Tibial nerve (tissue), 4 donors: ENCODE measurements around the gene C10orf67. TPM values are rescaled to one million over a fixed set of nuclear protein-coding genes. Genes with fewer than 3 reads are reported as not detected.

Experiments
- DNase-seq, 2 donors: peaks; one replicate each; pipeline ENCODE4 v3.0.0-alpha.2; 2019; ENCODE audit warnings: low spot score in 2 of 2
- H3K27ac ChIP-seq, 4 donors: fragments of 200-600 bp; sonication (generic) in 3 of 4; one replicate each; pipeline ENCODE4 v1.5.1; 2017 to 2019; ENCODE audit warnings: mild to moderate bottlenecking in 1 of 4
- H3K27me3 ChIP-seq, 2 donors: fragments of 200-600 bp; sonication (generic) in 1 of 2; one replicate each; pipeline versions ENCODE4 v1.5.1 to v1.6.0; 2017 to 2019
- H3K36me3 ChIP-seq, 3 donors: fragments of 200-600 bp; sonication (generic); one replicate each; pipeline ENCODE4 v1.5.1; 2018 to 2019
- H3K4me1 ChIP-seq, 4 donors: fragments of 200-600 bp; sonication (generic) in 3 of 4; one replicate each; pipeline ENCODE4 v1.5.1; 2017 to 2019
- H3K4me3 ChIP-seq, 4 donors: fragments of 200-600 bp; sonication (generic) in 3 of 4; one replicate each; pipeline ENCODE4 v1.5.1; 2017 to 2019; ENCODE audit warnings: mild to moderate bottlenecking in 1 of 4, moderate library complexity in 1 of 4
- H3K9me3 ChIP-seq, 4 donors: fragments of 200-600 bp; sonication (generic) in 3 of 4; one replicate each; pipeline ENCODE4 v1.5.1; 2017 to 2019
- CTCF ChIP-seq, 5 experiments: fragments of 200-600 bp in 3 of 5; fragments of 450-650 bp in 2 of 5; sonication (generic) in 3 of 5; IDR thresholded peaks; one replicate each; pipeline ENCODE4 v1.5.1; 2016 to 2019; ENCODE audit warnings: antibody characterized with exemption in 5 of 5, mild to moderate bottlenecking in 3 of 5, moderate library complexity in 2 of 5
- EP300 ChIP-seq, 2 donors: sonication (generic); formaldehyde crosslinking; IDR thresholded peaks; one replicate each; pipeline ENCODE4 v1.6.1; 2017; ENCODE audit warnings: antibody characterized with exemption in 2 of 2, mild to moderate bottlenecking in 1 of 2
- POLR2A ChIP-seq, 2 donors: fragments of 450-650 bp; IDR thresholded peaks; one replicate each; pipeline ENCODE4 v1.6.1; 2017; ENCODE audit warnings: antibody characterized with exemption in 2 of 2, mild to moderate bottlenecking in 2 of 2, moderate library complexity in 2 of 2
- WGBS, 2 donors: methylation state at CpG; one replicate each; pipeline ENCODE4 v1.1.5; 2018; 5-methylcytosine and 5-hydroxymethylcytosine counted together
- total RNA-seq, 4 donors: library from RNA; depleted of rRNA; stranded (reverse); fragments of >200 nt; gene quantifications; one replicate each; pipeline ENCODE4 v1.1.0, GENCODE V29; 2016

C10orf67 gene
- total RNA-seq, 4 donors from 2014 or later: 0.30 to 1.6 (median 0.64) TPM

GRCh38 chr10:23173214-23174073 lies 171.2 kb downstream of the C10orf67 start:
- Histone ChIP-seq H3K27ac (no peak overlapping the region), H3K4me3 (no peak overlapping the region), H3K9me3 (no peaks in the 10 kb centered on the region), H3K36me3 (no peaks in the 10 kb centered on the region), H3K4me1 (peaks cover 0 to 26% (median 2%) of the 10 kb centered on the region in 4 donors), H3K27me3 (peaks cover 0 to 40% of the 10 kb centered on the region in 2 donors)
- TF ChIP-seq CTCF (IDR thresholded peaks at IDR 0.05) (no peak), EP300 (IDR thresholded peaks at IDR 0.05) (no peak), POLR2A (IDR thresholded peaks at IDR 0.05) (no peak)
- no peak for DNase-seq
- 1% methylated on average over 39 to 82 of the region's 82 CpGs for WGBS, 2 donors

- no peak overlapping the region for H3K4me3 ChIP-seq
- H3K9me3 ChIP-seq: no peaks in the 10 kb centered on the region
- 2 to 5% methylated on average over 32 of the region's 41 CpGs for WGBS, 2 donors
- DNase-seq: no peak
- peaks cover 0 to 40% of the 10 kb centered on the region in 2 donors for H3K27me3 ChIP-seq
- no peak overlapping the region for H3K27ac ChIP-seq
- no peak for TF ChIP-seq POLR2A (IDR thresholded peaks at IDR 0.05)
- no peak for TF ChIP-seq EP300 (IDR thresholded peaks at IDR 0.05)
- no peak for TF ChIP-seq CTCF (IDR thresholded peaks at IDR 0.05)
- H3K36me3 ChIP-seq: no peaks in the 10 kb centered on the region
- peaks cover 0 to 26% (median 2%) of the 10 kb centered on the region in 4 donors for H3K4me1 ChIP-seq
These were observed 172.0 kb downstream of the C10orf67 start for GRCh38 chr10:23172429-23173213.

GRCh38 chr10:23171232-23171876 lies 173.2 kb downstream of the C10orf67 start:
- no peak for DNase-seq
- TF ChIP-seq CTCF (IDR thresholded peaks at IDR 0.05) (no peak), EP300 (IDR thresholded peaks at IDR 0.05) (no peak), POLR2A (IDR thresholded peaks at IDR 0.05) (no peak)
- Histone ChIP-seq H3K27ac (no peak overlapping the region), H3K27me3 (peaks cover 0 to 40% of the 10 kb centered on the region in 2 donors), H3K4me3 (no peak overlapping the region), H3K4me1 (peaks cover 0 to 26% (median 2%) of the 10 kb centered on the region in 4 donors), H3K9me3 (no peaks in the 10 kb centered on the region), H3K36me3 (no peaks in the 10 kb centered on the region)
- WGBS, 2 donors: 13 to 14% methylated on average over 26 of the region's 26 CpGs

GRCh38 chr10:23158370-23158769 lies 186.2 kb downstream of the C10orf67 start:
- peak in 1 of 2 donors; percentile 47 for DNase-seq
- peak; percentile 64 to 70 (median 65) for TF ChIP-seq CTCF (IDR thresholded peaks at IDR 0.05)
- no peak for TF ChIP-seq EP300 (IDR thresholded peaks at IDR 0.05)
- TF ChIP-seq POLR2A (IDR thresholded peaks at IDR 0.05): no peak
- Histone ChIP-seq H3K27me3 (peaks cover 0 to 10% of the 10 kb centered on the region in 2 donors), H3K4me1 (peaks cover 0 to 6% (median 0%) of the 10 kb centered on the region in 4 donors), H3K36me3 (no peaks in the 10 kb centered on the region), H3K9me3 (no peaks in the 10 kb centered on the region), H3K27ac (no peak overlapping the region), H3K4me3 (no peak overlapping the region)
- 5 to 9% methylated on average over 5 of the region's 5 CpGs for WGBS, 2 donors
